BLaER1 (cell line): ENCODE results near the gene GTF2F1.
A peak's percentile ranks its signal among the peaks of the same experiment; 100 is the strongest.

ENCODE experiments used
- H3K27ac ChIP-seq: shearing (Covaris generic); formaldehyde crosslinking; 2 replicates; pipeline ENCODE4 v1.8.1; 2022
- H3K27me3 ChIP-seq: shearing (Covaris generic); formaldehyde crosslinking; 2 replicates; pipeline ENCODE4 v1.8.1; 2022
- H3K36me3 ChIP-seq: shearing (Covaris generic); formaldehyde crosslinking; 2 replicates; pipeline ENCODE4 v1.8.1; 2022
- H3K4me1 ChIP-seq: shearing (Covaris generic); formaldehyde crosslinking; 2 replicates; pipeline ENCODE4 v1.8.1; 2022
- H3K4me2 ChIP-seq: shearing (Covaris generic); formaldehyde crosslinking; 2 replicates; pipeline ENCODE4 v1.8.1; 2022
- H3K4me3 ChIP-seq: shearing (Covaris generic); formaldehyde crosslinking; 2 replicates; pipeline ENCODE4 v1.8.1; 2022
- H3K9ac ChIP-seq: shearing (Covaris generic); formaldehyde crosslinking; 2 replicates; pipeline ENCODE4 v1.8.1; 2022
- H3K9me3 ChIP-seq: shearing (Covaris generic); formaldehyde crosslinking; 2 replicates; pipeline ENCODE4 v1.8.1; 2022
- H4K20me1 ChIP-seq: shearing (Covaris generic); formaldehyde crosslinking; 2 replicates; pipeline ENCODE4 v1.8.1; 2022
- Cebpa-rat ChIP-seq: shearing (Covaris generic); IDR thresholded peaks from 2 replicates; pipeline ENCODE4 v1.8.1; 2022

The GTF2F1 gene

DNA sequence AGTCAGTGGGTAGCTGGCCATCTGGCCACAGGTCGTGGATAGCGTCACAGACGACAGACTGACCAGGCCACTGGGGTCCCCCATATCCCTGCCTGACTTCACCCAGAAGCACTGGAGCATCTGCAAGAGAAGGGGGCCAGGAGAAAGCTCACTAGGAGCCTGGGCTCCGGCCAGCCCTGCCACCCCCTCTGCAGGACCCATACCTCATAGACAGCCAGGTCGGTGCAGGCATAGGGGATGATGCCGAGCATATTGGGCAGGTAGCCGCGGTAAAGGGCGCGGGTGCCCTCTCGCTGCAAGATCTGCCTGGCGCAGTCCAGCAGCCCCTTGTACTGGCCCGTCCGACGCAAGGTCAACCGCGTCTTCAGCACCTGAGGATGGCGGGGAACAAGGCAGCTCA, 34.2 kb upstream of the GTF2F1 start:
- TF ChIP-seq Cebpa-rat = no peak
- no peaks in the 10 kb centered on the region for H3K9me3 ChIP-seq
- H3K9ac ChIP-seq = no peak overlapping the region
- no peaks in the 10 kb centered on the region for H3K27me3 ChIP-seq
- no peak overlapping the region for H3K4me3 ChIP-seq
- H4K20me1 ChIP-seq = peaks cover 21% of the 10 kb centered on the region
- H3K36me3 ChIP-seq = peaks cover 8% of the 10 kb centered on the region
- peaks cover 25% of the 10 kb centered on the region for H3K4me1 ChIP-seq
- H3K27ac ChIP-seq = no peak overlapping the region
- H3K4me2 ChIP-seq = no peak overlapping the region

DNA sequence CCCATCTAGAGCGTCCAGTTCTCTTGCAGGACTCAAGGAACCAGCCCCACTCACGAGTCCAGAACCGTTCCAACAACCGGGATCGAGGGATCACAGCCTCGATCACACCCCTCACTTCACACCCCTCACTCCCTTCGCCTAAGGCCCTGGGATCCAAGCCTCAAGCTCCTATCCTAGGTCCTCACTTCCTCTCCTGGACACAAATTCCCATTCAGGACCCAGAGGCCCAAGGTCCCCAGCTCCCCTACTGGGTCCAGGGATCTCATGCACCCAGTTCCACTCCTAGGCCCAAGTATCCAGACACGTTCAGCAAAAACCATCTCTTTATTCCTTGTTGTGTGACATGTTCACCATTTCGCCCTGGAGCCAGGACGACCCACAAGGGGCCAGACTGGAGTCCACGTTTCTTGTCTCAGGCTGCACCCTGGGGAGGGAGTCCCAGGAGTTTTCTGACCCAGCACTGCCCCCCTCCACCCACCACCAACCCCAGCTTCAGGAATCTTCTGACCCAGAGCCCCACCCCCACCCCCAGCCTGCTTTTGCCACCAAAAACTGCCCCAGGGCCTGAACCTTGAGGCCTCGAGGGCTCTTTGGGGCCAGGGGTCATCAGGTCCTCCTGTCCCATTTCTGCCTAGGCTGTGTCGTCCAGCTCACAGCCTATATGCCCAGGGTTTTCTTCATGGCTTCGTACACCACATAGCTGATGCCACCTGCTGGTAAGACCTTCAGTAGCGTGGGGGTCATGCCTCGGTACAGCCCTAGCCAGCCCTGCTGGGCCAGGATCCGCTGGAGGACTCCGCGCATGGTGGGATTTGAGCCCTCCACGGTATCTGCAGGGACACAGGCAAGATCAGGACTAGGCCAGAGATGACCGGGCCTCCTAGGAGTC, 33.0 kb upstream of the GTF2F1 start:
- Histone ChIP-seq H3K4me3 (peak overlapping the region; percentile 52), H3K4me1 (peaks cover 28% of the 10 kb centered on the region), H3K4me2 (peak overlapping the region; percentile 72), H4K20me1 (peaks cover 32% of the 10 kb centered on the region), H3K9ac (peak overlapping the region; percentile 5; the same call in 1 of the 2 replicates), H3K27ac (peak overlapping the region; percentile 83), H3K27me3 (no peaks in the 10 kb centered on the region), H3K9me3 (no peaks in the 10 kb centered on the region), H3K36me3 (peaks cover 20% of the 10 kb centered on the region)
- TF ChIP-seq Cebpa-rat = no peak

DNA sequence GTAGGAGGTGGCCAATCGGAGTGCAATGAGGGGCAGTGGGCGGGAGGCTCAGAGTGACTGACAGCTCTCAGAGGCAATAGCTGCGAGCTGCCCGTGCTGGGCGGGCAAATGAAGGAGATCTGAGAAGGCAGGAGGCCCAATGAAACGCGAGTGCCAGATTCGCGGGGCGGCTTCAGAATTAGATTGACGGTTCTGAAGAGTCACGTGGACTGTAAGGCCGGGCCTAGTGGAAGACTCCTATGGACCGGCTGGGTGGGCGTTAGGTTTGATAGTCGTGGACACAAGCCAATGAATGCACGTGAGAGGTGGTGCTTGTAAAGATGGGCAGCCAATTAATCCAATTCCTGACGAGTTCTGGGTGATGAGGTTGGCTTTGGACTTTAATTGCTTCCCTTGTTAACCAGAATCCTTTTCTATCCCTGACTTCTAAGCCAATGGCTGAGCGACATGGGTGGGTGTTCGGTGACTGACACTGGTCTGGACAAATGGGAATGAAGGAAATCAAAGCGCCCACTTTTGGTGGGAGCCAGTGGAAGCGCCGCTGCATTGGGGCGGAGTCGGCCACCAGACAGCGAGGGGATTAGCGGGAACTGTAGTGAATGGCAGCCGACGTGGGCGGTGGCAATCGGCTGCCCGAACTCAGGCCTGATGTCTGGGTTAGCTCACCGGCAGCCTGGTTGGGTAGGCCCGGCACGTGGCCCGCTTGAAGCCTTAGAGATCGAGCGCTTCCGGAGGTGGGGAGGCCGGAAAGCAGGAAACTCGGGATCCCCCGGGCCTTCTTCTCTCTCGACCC, 32.2 kb upstream of the GTF2F1 start:
- no peaks in the 10 kb centered on the region for H3K9me3 ChIP-seq
- peaks cover 41% of the 10 kb centered on the region for H4K20me1 ChIP-seq
- H3K9ac ChIP-seq = peak overlapping the region; percentile 5; the same call in 1 of the 2 replicates
- no peaks in the 10 kb centered on the region for H3K27me3 ChIP-seq
- peaks cover 28% of the 10 kb centered on the region for H3K36me3 ChIP-seq
- H3K4me3 ChIP-seq = peak overlapping the region; percentile 96
- TF ChIP-seq Cebpa-rat = no peak
- peak overlapping the region; percentile 72 for H3K4me2 ChIP-seq
- peaks cover 28% of the 10 kb centered on the region for H3K4me1 ChIP-seq
- peak overlapping the region; percentile 94 for H3K27ac ChIP-seq

DNA sequence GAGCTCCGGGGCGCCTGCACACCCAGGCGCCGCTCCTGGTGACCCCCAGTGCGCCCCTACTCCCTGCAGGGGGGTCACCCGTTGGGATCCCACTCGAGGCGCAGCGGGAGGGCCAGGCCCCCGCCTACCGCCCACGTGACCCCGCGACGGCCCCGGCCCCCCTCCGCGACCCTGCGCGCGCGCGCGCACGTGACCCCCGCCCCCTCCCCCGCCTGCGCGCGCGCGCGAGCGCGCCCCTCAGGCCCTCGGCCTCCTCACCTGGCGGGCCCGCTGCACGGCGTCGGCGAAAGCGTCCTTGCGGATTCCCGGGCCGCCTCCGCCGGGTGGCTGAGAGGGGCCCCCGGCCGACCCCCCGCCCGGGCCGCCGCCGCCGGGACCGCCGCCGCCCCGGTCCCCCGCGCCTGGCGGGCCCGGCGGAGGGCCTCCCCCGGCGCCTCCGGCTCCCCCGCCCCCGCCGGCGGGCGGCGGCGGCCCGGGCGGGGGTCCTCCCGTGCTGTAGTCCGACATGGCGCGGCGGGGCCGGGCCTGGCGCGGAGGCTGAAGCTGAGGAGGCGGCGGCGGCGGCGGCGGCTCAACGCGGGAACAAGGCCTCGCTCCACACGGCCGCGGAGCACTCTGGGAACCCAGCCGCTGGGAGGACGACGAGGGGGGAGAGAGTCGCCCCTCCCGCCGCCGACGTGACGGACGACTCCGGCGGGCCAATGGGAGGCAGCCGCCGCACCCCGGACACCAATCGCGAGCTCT, 31.4 kb upstream of the GTF2F1 start, which contains the start of gene KHSRP:
Gene KHSRP, minus strand, starts transcription at position 617 of the 744 bp plus-strand sequence. Its CDS starts 110 bp downstream, at position 507.
- H4K20me1 ChIP-seq = peaks cover 49% of the 10 kb centered on the region
- peak within 1 kb of the TSS; percentile 94 for H3K27ac ChIP-seq
- peaks cover 28% of the 10 kb centered on the region for H3K4me1 ChIP-seq
- H3K9me3 ChIP-seq = no peaks in the 10 kb centered on the region
- H3K4me2 ChIP-seq = peak within 1 kb of the TSS; percentile 91
- H3K27me3 ChIP-seq = no peaks in the 10 kb centered on the region
- peaks cover 36% of the 10 kb centered on the region for H3K36me3 ChIP-seq
- H3K9ac ChIP-seq = peak within 1 kb of the TSS; percentile 98
- peak within 1 kb of the TSS; percentile 96 for H3K4me3 ChIP-seq
- TF ChIP-seq Cebpa-rat = no peak

DNA sequence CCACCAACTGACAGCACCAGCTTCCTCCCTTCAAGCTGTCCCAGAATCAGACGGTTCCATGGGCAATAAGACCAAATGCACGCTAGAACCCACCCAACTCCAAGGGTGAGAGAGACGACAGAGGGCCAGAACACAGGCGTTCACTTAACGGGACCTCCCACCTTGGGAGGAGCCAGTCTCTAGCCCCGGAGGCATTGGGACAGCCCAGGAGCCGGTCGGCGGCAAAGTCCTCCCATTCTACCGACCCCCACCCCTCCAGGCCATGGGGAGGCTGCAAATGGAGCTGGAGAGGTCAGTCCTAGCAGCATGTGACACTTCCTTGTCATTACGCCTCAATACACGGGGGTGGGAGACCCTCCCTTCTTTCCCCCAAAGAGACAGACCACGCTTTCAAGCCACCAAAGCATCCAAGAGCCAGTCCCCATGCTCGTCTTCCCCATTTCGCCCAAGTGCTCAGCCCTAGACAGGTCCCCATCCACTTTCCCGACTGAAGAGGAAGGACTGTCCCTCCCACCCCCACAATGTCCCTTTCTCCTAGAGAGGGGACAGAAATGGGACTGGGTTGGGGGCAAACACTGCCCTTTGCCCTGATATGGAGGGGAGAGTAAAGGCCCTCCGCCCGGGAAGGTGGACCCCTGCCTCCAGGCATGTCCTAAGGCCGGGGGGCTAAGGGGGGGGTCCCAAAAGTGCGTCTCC, 30.7 kb upstream of the GTF2F1 start:
- Histone ChIP-seq H3K4me2 (peak overlapping the region; percentile 91), H3K9me3 (no peaks in the 10 kb centered on the region), H3K4me3 (peak overlapping the region; percentile 96), H3K9ac (peak overlapping the region; percentile 98), H3K27ac (peak overlapping the region; percentile 94), H3K4me1 (peaks cover 28% of the 10 kb centered on the region), H3K36me3 (peaks cover 43% of the 10 kb centered on the region), H3K27me3 (no peaks in the 10 kb centered on the region), H4K20me1 (peaks cover 56% of the 10 kb centered on the region)
- TF ChIP-seq Cebpa-rat = no peak

DNA sequence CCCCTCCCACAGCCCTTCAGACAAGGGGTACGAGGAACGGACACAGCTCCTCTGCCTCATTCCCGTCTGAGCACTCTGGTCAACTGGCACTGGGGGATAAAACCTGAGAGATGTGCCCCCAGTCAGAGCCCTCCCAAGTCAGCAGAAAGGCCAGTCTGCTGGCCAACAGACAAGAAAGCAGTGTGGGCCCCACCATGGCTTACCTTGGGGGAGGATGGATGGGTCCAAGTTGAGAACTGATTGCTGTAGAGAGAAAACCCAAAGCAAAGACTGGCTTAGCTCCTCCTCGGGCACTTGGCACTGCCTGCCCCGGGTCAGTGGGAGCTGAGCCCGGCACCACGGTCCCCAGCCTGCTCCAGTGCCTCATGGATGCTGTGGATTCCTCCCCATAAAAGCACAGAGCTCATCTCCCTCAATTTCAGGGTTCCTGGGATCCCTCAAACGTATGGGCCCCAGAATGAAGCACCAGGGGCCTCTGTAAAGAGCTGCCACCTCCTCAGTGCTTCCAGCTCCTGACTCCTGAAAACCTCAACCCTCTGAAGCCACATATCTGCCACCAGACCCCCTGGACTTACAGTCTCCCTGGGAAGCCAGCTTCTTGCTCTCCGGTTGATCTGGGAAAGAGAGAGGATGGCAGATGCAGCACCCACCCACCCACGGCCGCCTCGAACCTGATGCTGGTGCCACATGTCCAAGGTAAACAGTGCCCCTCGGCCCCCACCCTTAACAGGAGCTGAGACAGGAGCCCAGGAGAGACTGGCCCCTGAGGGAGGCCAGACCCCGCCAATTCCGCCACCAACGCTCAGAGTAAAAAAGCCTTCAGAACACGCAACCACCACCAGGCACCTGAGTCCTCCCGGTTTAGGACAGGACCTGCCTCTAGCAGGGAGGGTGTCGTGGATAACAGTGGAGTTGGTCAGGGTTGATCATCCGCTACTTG, 28.4 kb upstream of the GTF2F1 start:
- peaks cover 28% of the 10 kb centered on the region for H3K4me1 ChIP-seq
- TF ChIP-seq Cebpa-rat = no peak
- peaks cover 79% of the 10 kb centered on the region for H4K20me1 ChIP-seq
- H3K27ac ChIP-seq = no peak overlapping the region
- peak overlapping the region; percentile 91; the same call in 1 of the 2 replicates for H3K4me2 ChIP-seq
- H3K9ac ChIP-seq = peak overlapping the region; percentile 98; the same call in 1 of the 2 replicates
- no peaks in the 10 kb centered on the region for H3K27me3 ChIP-seq
- H3K9me3 ChIP-seq = no peaks in the 10 kb centered on the region
- H3K4me3 ChIP-seq = no peak overlapping the region
- H3K36me3 ChIP-seq = peaks cover 66% of the 10 kb centered on the region

DNA sequence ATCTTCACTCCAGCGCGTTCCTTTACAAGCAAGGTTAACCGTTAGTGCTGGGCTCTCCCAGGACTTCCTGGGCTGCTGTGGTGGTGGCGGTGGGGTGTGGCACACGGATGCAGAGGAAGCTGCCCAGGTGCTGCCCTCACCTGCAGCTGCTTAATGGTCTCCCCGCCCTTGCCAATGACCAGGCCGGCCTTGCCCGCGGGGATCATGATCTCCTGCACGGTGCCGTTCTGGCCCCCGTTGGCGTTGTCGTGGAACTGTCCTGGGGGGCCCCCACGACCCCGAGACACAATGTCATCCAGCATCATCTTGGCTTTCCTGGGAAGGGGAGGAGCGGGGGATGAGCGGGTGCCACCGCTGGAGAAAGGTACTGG, 25.6 kb upstream of the GTF2F1 start:
- no peak overlapping the region for H3K27ac ChIP-seq
- H3K4me3 ChIP-seq = no peak overlapping the region
- H3K9ac ChIP-seq = no peak overlapping the region
- no peak for TF ChIP-seq Cebpa-rat
- peaks cover 91% of the 10 kb centered on the region for H3K36me3 ChIP-seq
- H3K4me1 ChIP-seq = peaks cover 17% of the 10 kb centered on the region
- H3K4me2 ChIP-seq = no peak overlapping the region
- H4K20me1 ChIP-seq = peaks cover 96% of the 10 kb centered on the region
- H3K9me3 ChIP-seq = no peaks in the 10 kb centered on the region
- no peaks in the 10 kb centered on the region for H3K27me3 ChIP-seq
